ENCODE results near the gene LINC00237. TPM values are rescaled to one million over a fixed set of nuclear protein-coding genes. Genes with fewer than 3 reads are reported as not detected.

The LINC00237 gene
- total and polyA plus RNA-seq, 2 of the 8 experiments (the other 6 are each of a cell fraction or from before 2014, with no cell fraction given): 0.28 to 1.4 TPM

DNA sequence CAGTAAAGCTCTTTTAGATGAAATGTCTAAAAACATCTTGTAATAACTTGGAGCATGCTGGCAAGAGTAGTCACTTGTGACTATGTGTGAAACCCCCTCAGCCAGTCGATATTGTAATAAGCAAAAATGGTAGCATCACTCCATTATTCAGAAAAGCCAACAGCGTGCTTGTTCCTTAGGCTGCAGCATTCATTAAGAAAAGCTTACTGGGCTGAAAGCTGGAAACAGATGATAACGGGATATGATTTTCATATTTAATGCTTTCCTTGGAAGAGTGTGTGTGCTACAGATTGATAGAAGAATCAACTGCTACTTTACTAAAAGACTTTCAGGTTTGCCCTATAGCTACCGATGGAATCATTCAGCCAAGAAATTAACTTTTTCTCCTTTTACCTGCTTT, 40.1 kb upstream of the LINC00237 start (continued):
- TF ChIP-seq, protein P1, sequence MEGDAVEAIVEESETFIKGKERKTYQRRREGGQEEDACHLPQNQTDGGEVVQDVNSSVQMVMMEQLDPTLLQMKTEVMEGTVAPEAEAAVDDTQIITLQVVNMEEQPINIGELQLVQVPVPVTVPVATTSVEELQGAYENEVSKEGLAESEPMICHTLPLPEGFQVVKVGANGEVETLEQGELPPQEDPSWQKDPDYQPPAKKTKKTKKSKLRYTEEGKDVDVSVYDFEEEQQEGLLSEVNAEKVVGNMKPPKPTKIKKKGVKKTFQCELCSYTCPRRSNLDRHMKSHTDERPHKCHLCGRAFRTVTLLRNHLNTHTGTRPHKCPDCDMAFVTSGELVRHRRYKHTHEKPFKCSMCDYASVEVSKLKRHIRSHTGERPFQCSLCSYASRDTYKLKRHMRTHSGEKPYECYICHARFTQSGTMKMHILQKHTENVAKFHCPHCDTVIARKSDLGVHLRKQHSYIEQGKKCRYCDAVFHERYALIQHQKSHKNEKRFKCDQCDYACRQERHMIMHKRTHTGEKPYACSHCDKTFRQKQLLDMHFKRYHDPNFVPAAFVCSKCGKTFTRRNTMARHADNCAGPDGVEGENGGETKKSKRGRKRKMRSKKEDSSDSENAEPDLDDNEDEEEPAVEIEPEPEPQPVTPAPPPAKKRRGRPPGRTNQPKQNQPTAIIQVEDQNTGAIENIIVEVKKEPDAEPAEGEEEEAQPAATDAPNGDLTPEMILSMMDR (IDR thresholded peaks at IDR 0.05; ENCODE audit: control extremely low read depth in 1 of 3, insufficient read depth in 1 of 3, low read depth in 1 of 3, low read length in 3 of 3): no peak
- TF ChIP-seq EZH2 (IDR thresholded peaks at IDR 0.05; ENCODE audit: low read depth, low read length, severe bottlenecking) (no peak), SIRT6 (IDR thresholded peaks at IDR 0.05; ENCODE audit: low read length) (no peak), KDM5A (IDR thresholded peaks at IDR 0.05; ENCODE audit: low read length) (no peak), TAF7 (optimal IDR thresholded peaks at IDR 0.05; ENCODE audit: borderline replicate concordance, low read depth, low read length) (no peak)
